GM13976 (cell line): ENCODE measurements around the gene AMN.

Experiments used
- DNase-seq: peaks from one replicate; pipeline ENCODE4 v3.0.0; 2012; ENCODE audit warnings: low spot score
- CTCF ChIP-seq: IDR thresholded peaks from 2 replicates; pipeline ENCODE4 v1.5.1; 2012; ENCODE audit warnings: borderline replicate concordance, mild to moderate bottlenecking; ENCODE audit not compliant: insufficient read depth; ENCODE audit errors: extremely low read depth, missing control alignments, control extremely low read depth
- in situ Hi-C: fragments of 300-500 bp; cut with MboI; formaldehyde crosslinking; loops from one replicate; pipeline ENCODE4 v1.12.0; 2022; ENCODE audit warnings: low sequenced_read_pairs, mixed read lengths, inconsistent platforms; ENCODE audit not compliant: unreplicated experiment

The AMN gene

DNA sequence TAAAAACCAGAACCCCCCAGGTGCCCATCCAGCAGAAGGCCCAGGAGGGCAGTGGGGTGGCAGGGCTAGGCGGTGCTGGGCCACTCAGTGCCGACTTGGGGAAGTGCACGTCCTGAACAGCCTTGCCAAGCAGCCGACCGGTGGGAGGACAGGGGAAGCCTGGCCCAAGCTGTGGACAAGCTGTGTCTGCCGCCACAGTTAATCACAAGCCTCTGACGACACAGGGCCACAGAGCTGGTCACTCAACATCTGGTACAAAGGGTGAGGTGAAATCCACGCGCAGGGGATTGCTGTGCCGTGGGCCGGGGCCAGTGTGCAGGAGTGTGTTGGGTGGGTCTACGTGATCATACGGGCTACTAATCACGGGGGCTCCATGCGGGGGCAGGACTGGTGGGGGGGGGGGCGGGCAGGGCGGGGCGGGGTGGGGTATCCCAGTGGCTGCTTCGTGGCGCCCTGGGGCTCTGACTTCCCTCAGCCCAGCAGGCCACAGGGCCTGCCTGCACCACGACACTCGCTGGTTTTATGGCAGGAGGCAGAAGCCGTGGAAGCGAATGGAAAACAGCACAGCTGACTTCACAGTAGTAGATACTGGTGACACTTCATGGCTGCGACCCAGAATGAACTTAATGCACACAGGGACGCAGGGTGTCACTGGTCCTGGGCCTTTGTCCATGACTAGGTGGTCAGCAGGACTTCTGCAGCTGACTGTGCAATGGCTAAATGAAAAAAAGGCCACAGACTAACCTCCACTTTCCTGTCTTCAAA lies 10.2 kb downstream of the AMN start:
- in situ Hi-C loops: no loop called here
- no peak for DNase-seq
- TF ChIP-seq CTCF: no peak

DNA sequence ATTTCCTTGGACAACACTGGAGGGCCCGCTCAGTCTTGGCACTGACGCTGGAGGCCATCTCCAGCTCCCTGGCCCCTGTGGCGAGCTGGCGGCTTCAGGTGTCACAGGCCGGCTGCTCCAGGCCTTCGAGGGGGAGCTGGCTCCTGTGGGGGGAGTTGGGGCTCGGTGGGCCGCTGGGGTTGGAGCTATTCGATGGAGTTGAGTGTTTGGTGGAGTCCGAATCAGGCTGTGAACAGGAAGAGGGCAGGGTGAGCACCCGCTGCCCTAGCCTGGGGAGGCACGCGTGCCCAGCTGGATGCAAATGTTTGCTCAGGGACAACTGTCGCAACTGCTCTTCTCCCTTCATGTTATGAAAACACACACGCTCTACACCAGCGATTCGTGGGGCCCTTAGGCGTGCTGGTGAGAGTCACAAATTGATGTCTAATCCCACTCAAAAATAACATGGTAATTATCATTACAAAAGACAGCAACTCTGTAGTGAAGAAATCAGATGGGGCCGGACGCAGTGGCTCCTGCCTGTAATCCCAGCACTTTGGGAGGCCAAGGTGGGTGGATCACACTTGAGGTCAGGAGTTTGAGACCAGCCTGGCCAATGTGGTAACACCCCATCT lies 11.3 kb downstream of the AMN start:
- DNase-seq: no peak
- no peak for TF ChIP-seq CTCF
- in situ Hi-C loops: no loop called here

- DNase-seq: no peak
- in situ Hi-C loops: no loop called here
- no peak for TF ChIP-seq CTCF
Measured at GRCh38 chr14:102935756-102936155, 13.3 kb downstream of the AMN start.

- DNase-seq: no peak
- no peak for TF ChIP-seq CTCF
- in situ Hi-C loops: no loop called here
Measured at GRCh38 chr14:102937331-102938175, 15.1 kb downstream of the AMN start.

GRCh38 chr14:102938191-102938590 lies 15.7 kb downstream of the AMN start:
- TF ChIP-seq CTCF: no peak
- DNase-seq: no peak
- in situ Hi-C loops: no loop called here

- no peak for TF ChIP-seq CTCF
- in situ Hi-C loops: no loop called here
- no peak for DNase-seq
Measured at GRCh38 chr14:102939329-102939728, 16.9 kb downstream of the AMN start.
